Heart right ventricle (tissue), 16 donors: ENCODE results near the gene PLA2R1. TPM values are rescaled to one million over a fixed set of nuclear protein-coding genes. Genes with fewer than 3 reads are reported as not detected.

Source experiments
- ATAC-seq, 8 donors: fragments of 200-7000 bp; cut with Tn5 transposase; one replicate each; pipeline ENCODE4 v1.9.1; 2020; ENCODE audit warnings: mild to moderate bottlenecking in 8 of 8, moderate library complexity in 8 of 8, moderate number of reproducible peaks in 1 of 8
- DNase-seq, 2 donors: peaks; one replicate each; pipeline ENCODE4 v3.0.0-alpha.2; 2020
- H3K27ac ChIP-seq, 10 donors: fragments of 200-600 bp; sonication (generic) in 2 of 10; one replicate each; pipeline versions ENCODE4 v1.5.0 to v1.8.0; 2020 to 2022; ENCODE audit warnings: mild to moderate bottlenecking in 3 of 10
- H3K27me3 ChIP-seq, 7 donors: fragments of 200-600 bp; one replicate each; pipeline ENCODE4 v1.8.0; 2021 to 2022; ENCODE audit warnings: mild to moderate bottlenecking in 2 of 7
- H3K36me3 ChIP-seq, 9 donors: fragments of 200-600 bp; sonication (generic) in 1 of 9; one replicate each; pipeline versions ENCODE4 v1.5.0 to v1.8.0; 2020 to 2022; ENCODE audit warnings: mild to moderate bottlenecking in 2 of 9
- H3K4me1 ChIP-seq, 9 donors: fragments of 200-600 bp; sonication (generic) in 1 of 9; one replicate each; pipeline versions ENCODE4 v1.5.0 to v1.8.0; 2020 to 2022; ENCODE audit warnings: mild to moderate bottlenecking in 4 of 9
- H3K4me3 ChIP-seq, 10 donors: fragments of 200-600 bp; sonication (generic) in 2 of 10; one replicate each; pipeline versions ENCODE4 v1.5.0 to v1.8.0; 2020 to 2022; ENCODE audit warnings: mild to moderate bottlenecking in 7 of 10, moderate library complexity in 2 of 10
- H3K9me3 ChIP-seq, 11 donors: fragments of 200-600 bp in 10 of 11; sonication (generic) in 2 of 11; one replicate each; pipeline versions ENCODE4 v1.5.0 to v1.8.0; 2013 to 2022; ENCODE audit warnings: mild to moderate bottlenecking in 2 of 11, control low read depth in 1 of 11, moderate library complexity in 1 of 11
- CTCF ChIP-seq, 9 donors: fragments of 200-600 bp; sonication (generic) in 2 of 9; IDR thresholded peaks; one replicate each; pipeline versions ENCODE4 v1.5.0 to v1.8.0; 2021 to 2022; ENCODE audit warnings: antibody characterized with exemption in 9 of 9, mild to moderate bottlenecking in 5 of 9, moderate library complexity in 1 of 9
- WGBS, 2 donors: extraction: QIAGEN DNeasy Blood & Tissue Kit; methylation state at CpG; one replicate each; pipeline ENCODE4 v1.1.7; 2013; ENCODE audit warnings: inconsistent platforms in 1 of 2; 5-methylcytosine and 5-hydroxymethylcytosine counted together
- intact Hi-C, 10 donors: fragments of 100-400 bp; cut with DNase I; formaldehyde crosslinking; loops; one replicate each; pipeline versions ENCODE4 v1.11.1 to v1.14.2; 2022
- polyA plus RNA-seq, 2 donors: library from polyadenylated mRNA; stranded (reverse); fragments of 200-250 nt; gene quantifications; one replicate each; pipeline ENCODE4 v1.2.3, GENCODE V29; 2013
- total RNA-seq, 10 donors: library from RNA; stranded (reverse); fragmentation: NEBNext Ultra II Directional in 3 of 10; extraction: Animal tissue kit (Norgen Biotek cat#: 25700) in 3 of 10; gene quantifications; one replicate each; pipeline versions ENCODE4 v1.2.1 to v1.2.4, GENCODE V29; 2021 to 2023
- donor health status: Arrhythmogenic right ventricular cardiomyopathy.
- donor health status: ischemic (EF 13 %, LVEDD 7.1; RV severe dilation, severe dysfunction).
- donor health status: healthy with polysubstance abuse.
- donor health status: DM: no; HTN: yes; CAD: no.
- donor health status: DM: no; HTN: no; CAD: no.
- donor health status: ischemic (EF 25% LVEDD 6.9; RV normal size, moderate dysfunction).
- donor health status: ischemic (EF 25% LVEDD 5.7; RV mildly dilated, moderate dysfunction).
- donor health status: healthy.
- donor health status: DM: yes; HTN: yes; CAD: no.
- donor health status: Ischemic cardiomyopathy.
- donor health status: ischemic (EF 35%, LVEDD 5.7; RV mildly dilated, moderate dysfunction).
- donor health status: nonischemic (EF 11% LVEDD 7.7; RV severe dilation, severe dysfunction).
- donor health status: DM: yes; HTN: yes; CAD: no.
- donor health status: PGD.
- donor health status: ischemic (EF 29% LVEDD 5.4; RV normal size, mild dysfunction).
- donor health status: nonischemic (EF 23%, LVEDD 6.1; RV moderate dilation, normal function).

PLA2R1 gene
- total and polyA plus RNA-seq, 12 donors: 0.38 to 3.7 (median 2.8) TPM

- intact Hi-C loops: loop anchor here in 6 of 10 donors (5.0 to 10.0 kb wide), 6 partner anchors 866 to 956 kb away; no protein-coding TSS in a partner anchor
- 90 to 96% methylated on average over 3 of the region's 3 CpGs for WGBS, 2 donors
- no peak for TF ChIP-seq CTCF (IDR thresholded peaks at IDR 0.05)
- Histone ChIP-seq H3K9me3 (no peaks in the 10 kb centered on the region), H3K4me3 (no peak overlapping the region), H3K4me1 (peaks cover 0 to 4% (median 0%) of the 10 kb centered on the region in 9 donors), H3K27me3 (no peaks in the 10 kb centered on the region), H3K36me3 (no peaks in the 10 kb centered on the region), H3K27ac (no peak overlapping the region)
- DNase-seq (no peak), ATAC-seq (no peak)
These were observed 46.8 kb upstream of the PLA2R1 start for GRCh38 chr2:160109243-160109642.

DNA sequence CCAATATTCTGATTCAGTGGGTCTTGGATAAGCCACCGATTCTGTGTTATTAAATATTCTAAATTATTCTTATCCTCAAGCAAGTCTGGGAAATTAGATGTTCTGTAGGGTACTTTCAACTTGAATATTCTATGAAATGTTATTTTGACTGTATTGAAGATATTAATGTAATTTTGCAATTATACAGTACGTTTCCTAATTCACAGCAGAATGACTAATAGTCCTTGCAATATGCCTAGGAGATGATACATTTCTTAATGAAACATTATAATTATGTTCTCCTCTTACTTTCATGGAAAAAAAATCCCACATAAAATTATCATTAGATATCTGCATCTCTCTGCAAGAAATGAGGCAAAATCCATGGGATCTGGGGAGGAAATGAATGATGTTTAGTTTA, 46.2 kb upstream of the PLA2R1 start:
- DNase-seq: no peak
- H3K36me3 ChIP-seq: no peaks in the 10 kb centered on the region
- WGBS, 2 donors: 43 to 71% methylated on average over 2 of the region's 2 CpGs
- no peaks in the 10 kb centered on the region for H3K27me3 ChIP-seq
- no peak for ATAC-seq
- H3K4me3 ChIP-seq: no peak overlapping the region
- no peak overlapping the region for H3K27ac ChIP-seq
- no peaks in the 10 kb centered on the region for H3K9me3 ChIP-seq
- H3K4me1 ChIP-seq: peaks cover 0 to 4% (median 0%) of the 10 kb centered on the region in 9 donors
- intact Hi-C loops: loop anchor here in 6 of 10 donors (5.0 to 10.0 kb wide), 6 partner anchors 866 to 956 kb away; no protein-coding TSS in a partner anchor
- TF ChIP-seq CTCF (IDR thresholded peaks at IDR 0.05): no peak

DNA sequence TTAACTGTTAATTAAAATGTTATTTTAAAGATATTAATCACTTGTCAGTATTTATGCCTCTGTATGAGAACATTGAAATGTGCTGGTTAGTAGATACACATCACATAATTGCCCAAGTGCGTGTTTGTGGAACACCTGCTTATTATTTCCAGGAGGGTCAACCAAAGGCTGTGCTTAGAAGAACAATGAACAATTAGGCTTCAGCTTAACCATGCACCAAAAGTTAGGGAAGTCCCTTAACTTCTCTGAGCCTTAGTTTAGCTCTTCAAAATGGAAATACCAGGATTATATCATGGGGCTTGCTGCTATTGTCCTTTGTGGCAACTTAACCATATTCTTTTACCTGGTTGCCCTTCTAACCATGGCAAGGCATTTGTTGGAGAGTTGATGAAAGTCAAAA, 43.0 kb upstream of the PLA2R1 start:
- intact Hi-C loops: loop anchor here in 6 of 10 donors (5.0 to 10.0 kb wide), 6 partner anchors 869 to 959 kb away; no protein-coding TSS in a partner anchor
- peaks cover 0 to 3% (median 0%) of the 10 kb centered on the region in 9 donors for H3K4me1 ChIP-seq
- ATAC-seq (no peak), DNase-seq (no peak)
- H3K4me3 ChIP-seq: no peak overlapping the region
- WGBS, 2 donors: 98 to 100% methylated on average over 1 of the region's 1 CpG
- no peaks in the 10 kb centered on the region for H3K9me3 ChIP-seq
- TF ChIP-seq CTCF (IDR thresholded peaks at IDR 0.05): no peak
- H3K27ac ChIP-seq: no peak overlapping the region
- H3K36me3 ChIP-seq: no peaks in the 10 kb centered on the region
- H3K27me3 ChIP-seq: no peaks in the 10 kb centered on the region

DNA sequence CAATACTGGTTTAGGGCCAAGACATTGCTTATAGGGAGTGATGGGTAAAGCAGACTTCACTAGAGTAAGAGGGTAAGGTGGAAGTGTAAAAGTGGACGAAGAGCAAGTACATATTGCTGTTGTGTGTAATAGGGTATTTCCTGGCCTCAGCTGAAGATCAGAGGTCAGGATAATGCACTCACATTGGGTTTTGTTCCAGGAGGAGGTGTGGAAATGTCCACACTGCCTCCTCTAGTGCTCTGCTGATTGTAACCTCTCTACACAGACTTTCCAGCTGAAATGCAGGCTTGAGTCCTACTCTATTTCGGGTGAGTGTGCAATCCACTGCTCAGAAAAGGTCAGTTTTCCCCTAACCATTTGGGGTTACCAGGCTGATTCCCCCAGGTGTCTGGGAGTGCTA, 41.7 kb upstream of the PLA2R1 start:
- TF ChIP-seq CTCF (IDR thresholded peaks at IDR 0.05): no peak
- peak in 1 of 8 donors; percentile 33 for ATAC-seq
- Histone ChIP-seq H3K36me3 (no peaks in the 10 kb centered on the region), H3K9me3 (no peaks in the 10 kb centered on the region), H3K4me3 (no peak overlapping the region), H3K27me3 (no peaks in the 10 kb centered on the region), H3K4me1 (no peaks in the 10 kb centered on the region), H3K27ac (no peak overlapping the region)
- intact Hi-C loops: loop anchor here in 5 of 10 donors (10.0 kb wide), 5 partner anchors 871 to 961 kb away; no protein-coding TSS in a partner anchor
- no peak for DNase-seq
- WGBS, 2 donors: 39 to 52% methylated on average over 2 of the region's 2 CpGs
